GM12878 (cell line): ENCODE data around the gene HADH. TPM values are rescaled to one million over a fixed set of nuclear protein-coding genes. Genes with fewer than 3 reads are reported as not detected.
"Not testable (repeated sequence)": the region's sequence is repeated elsewhere in the genome, so short reads cannot be mapped to it uniquely, and the experiment has no call there.

Experiments used
- ATAC-seq: fragments of 200-7000 bp; cut with Tn5 transposase; 3 replicates; pipeline ENCODE4 v1.9.1; 2020; ENCODE audit warnings: mild to moderate bottlenecking, moderate library complexity
- BruUV-seq: library from RNA; stranded (reverse); fragments of 400-500 nt; replicated peaks from 2 replicates; lab custom pipeline; 2021; lab: Mats Ljungman, UMichigan
- CTCF ChIA-PET: fragments of 300-600 bp; sonication (Branson Sonifier 250); formaldehyde crosslinking; extraction: SDS; loops from one replicate; lab custom pipeline; 2021; ENCODE audit warnings: inconsistent platforms; lab: Yijun Ruan, JAX
- POLR2A ChIA-PET: fragments of 350-600 bp; formaldehyde crosslinking; extraction: SDS; loops from one replicate; lab custom pipeline; 2021; ENCODE audit warnings: inconsistent platforms; lab: Charles Lee
- RAD21 ChIA-PET: fragments of 300-600 bp; sonication (Branson Sonifier 250); formaldehyde crosslinking; loops from one replicate; lab custom pipeline; 2023; ENCODE audit warnings: antibody characterized with exemption; ENCODE audit not compliant: unreplicated experiment; lab: Charles Lee
- SMC1A ChIA-PET: fragments of 300-600 bp; sonication (Branson Sonifier 250); formaldehyde crosslinking; loops from one replicate; lab custom pipeline; 2023; ENCODE audit not compliant: unreplicated experiment, uncharacterized antibody; lab: Charles Lee
- DNase-seq: peaks from one replicate; pipeline ENCODE4 v3.0.0-alpha.2; 2011; ENCODE audit warnings: low read depth, low spot score
- FAIRE-seq: peaks from 3 replicates; lab custom pipeline; 2011; peaks lifted over from hg19 to GRCh38; lab: Jason Lieb, UNC
- H2AFZ ChIP-seq: 2 replicates; pipeline ENCODE4 v1.6.0; 2011; ENCODE audit warnings: low read depth, low read length, control low read depth; ENCODE audit not compliant: control insufficient read depth
- H3K27ac ChIP-seq: 2 replicates; pipeline ENCODE4 v1.5.1; 2011; ENCODE audit warnings: control low read depth; ENCODE audit not compliant: control insufficient read depth, insufficient read depth
- H3K27me3 ChIP-seq, 2 experiments: replicated peaks in 1 of 2; 2 replicates each; pipeline versions ENCODE4 v1.6.0 to v1.6.1; 2011; ENCODE audit warnings: low read length in 1 of 2; ENCODE audit not compliant: control insufficient read depth in 2 of 2, insufficient read depth in 2 of 2
- H3K36me3 ChIP-seq, 2 experiments: 2 replicates each; pipeline ENCODE4 v1.5.1; 2011; ENCODE audit warnings: low read length in 1 of 2; ENCODE audit not compliant: control insufficient read depth in 2 of 2, insufficient read depth in 2 of 2
- H3K4me1 ChIP-seq: 2 replicates; pipeline ENCODE4 v1.6.1; 2011; ENCODE audit warnings: mild to moderate bottlenecking, low read length, moderate library complexity, mixed read lengths; ENCODE audit not compliant: control insufficient read depth, insufficient read depth
- H3K4me2 ChIP-seq: 2 replicates; pipeline ENCODE4 v1.6.0; 2011; ENCODE audit warnings: control low read depth; ENCODE audit not compliant: control insufficient read depth, insufficient read depth
- H3K4me3 ChIP-seq: fragments of 200-600 bp; sonication (generic); 2 replicates; pipeline ENCODE4 v1.5.1; 2016
- H3K79me2 ChIP-seq: 2 replicates; pipeline ENCODE4 v1.6.0; 2011; ENCODE audit warnings: low read length; ENCODE audit not compliant: control insufficient read depth, insufficient read depth
- H3K9ac ChIP-seq: 2 replicates; pipeline ENCODE4 v1.8.0; 2011; ENCODE audit warnings: low read length, control low read depth, mixed read lengths; ENCODE audit not compliant: control insufficient read depth, insufficient read depth
- H3K9me3 ChIP-seq: replicated peaks from 3 replicates; pipeline ENCODE4 v1.5.1; 2011; ENCODE audit warnings: mild to moderate bottlenecking, low read length; ENCODE audit not compliant: control insufficient read depth, insufficient read depth
- H4K20me1 ChIP-seq: 2 replicates; pipeline ENCODE4 v1.6.0; 2011; ENCODE audit not compliant: control insufficient read depth, insufficient read depth
- BRCA1 ChIP-seq: IDR thresholded peaks from 2 replicates; pipeline ENCODE4 v1.6.1; 2011; ENCODE audit warnings: low read depth, low read length, improper control_type of control experiment
- CREM ChIP-seq: IDR thresholded peaks from 2 replicates; pipeline ENCODE4 v1.6.1; 2014; ENCODE audit warnings: antibody characterized with exemption, low read depth
- NR2C1 ChIP-seq: fragments of 450-650 bp; IDR thresholded peaks from 2 replicates; pipeline ENCODE4 v1.6.1; 2017; ENCODE audit warnings: antibody characterized with exemption, mild to moderate bottlenecking, moderate library complexity
- NR2C2 ChIP-seq: IDR thresholded peaks from 2 replicates; pipeline ENCODE4 v1.6.1; 2011; ENCODE audit warnings: borderline replicate concordance, low read depth; ENCODE audit not compliant: control insufficient read depth, insufficient read length
- PAX5 ChIP-seq: IDR thresholded peaks from 2 replicates; pipeline ENCODE4 v1.6.1; 2011; ENCODE audit warnings: low read depth, low read length, borderline replicate concordance
- SRF ChIP-seq, 2 experiments: IDR thresholded peaks; 2 replicates each; pipeline ENCODE4 v1.6.1; 2011; ENCODE audit warnings: low read depth in 2 of 2, low read length in 2 of 2, mild to moderate bottlenecking in 1 of 2, moderate library complexity in 1 of 2
- STAT1 ChIP-seq: fragments of 450-650 bp; conservative IDR thresholded peaks from 2 replicates; pipeline ENCODE4 v1.6.1; 2014; ENCODE audit warnings: antibody characterized with exemption, mild to moderate bottlenecking
- STAT3 ChIP-seq: IDR thresholded peaks from 2 replicates; pipeline ENCODE4 v1.6.1; 2011; ENCODE audit warnings: low read depth, low read length, improper control_type of control experiment
- WGBS: methylation state at CpG from one replicate; pipeline ENCODE4 v1.1.6; 2016; ENCODE audit warnings: low lambda C conversion rate; ENCODE audit not compliant: insufficient replicate concordance, insufficient coverage; ENCODE audit errors: missing lambda C conversion rate; 5-methylcytosine and 5-hydroxymethylcytosine counted together
- in situ Hi-C: fragments of 300-500 bp; cut with MboI; formaldehyde crosslinking; loops from 9 replicates; pipeline ENCODE4 v1.14.3; 2018; ENCODE audit warnings: mixed read lengths
- intact Hi-C: fragments of 100-400 bp; cut with micrococcal nuclease; formaldehyde crosslinking; loops from one replicate; pipeline ENCODE4 v1.14.2; 2022; ENCODE audit not compliant: unreplicated experiment
- polyA plus RNA-seq, 11 experiments: library from polyadenylated mRNA; depleted of rRNA in 4 of 11; unstranded in 6 of 11; stranded (reverse) in 5 of 11; fragments of >200 nt; fragmentation: Nextera tagmentation in 4 of 11; fragmentation: Illumina TruSeq in 1 of 11; extraction: Ambion mirVana in 4 of 11; extraction: Trizol in 1 of 11; gene quantifications; 1 replicate in 1 of 11; 2 replicates in 10 of 11; pipeline versions ENCODE4 v1.2.1 to v1.2.3, GENCODE V29; 2011 to 2016; ENCODE audit warnings: inconsistent platforms in 2 of 11, missing spikeins in 2 of 11, low read depth in 1 of 11
- total RNA-seq, 4 experiments: library from RNA; depleted of rRNA in 3 of 4; stranded (reverse); fragments of >200 nt in 3 of 4; fragmentation: Illumina TruSeq in 1 of 4; extraction: Trizol in 1 of 4; gene quantifications; 2 replicates each; pipeline versions ENCODE4 v1.2.1 to v1.2.3, GENCODE V29; 2013 to 2021

The HADH gene
- total and polyA plus RNA-seq, 10 of the 15 experiments (the other 5 are each of a cell fraction or from before 2014, with no cell fraction given), result 20.3 to 97.9 (median 76.6) TPM

DNA sequence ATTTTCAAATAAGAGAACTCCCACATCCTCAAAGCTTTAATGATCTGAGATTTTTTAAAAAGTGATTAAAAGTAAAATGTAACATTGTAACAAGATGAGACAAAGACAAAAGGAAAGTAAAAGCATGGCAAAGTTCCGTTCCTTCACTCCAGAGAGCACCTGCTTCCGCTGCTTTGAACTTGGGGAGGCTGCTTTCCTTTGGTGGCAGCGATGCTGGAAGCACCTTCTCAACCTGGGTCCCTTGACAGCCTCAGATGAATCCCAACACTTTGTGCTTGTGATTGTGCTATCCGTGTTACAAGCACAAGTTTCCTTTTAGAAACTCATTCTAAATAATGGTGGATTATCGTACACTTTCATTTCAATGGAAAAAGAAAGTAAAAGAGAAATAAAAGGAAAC lies 59.7 kb downstream of the HADH start:
- TF ChIP-seq SRF (IDR thresholded peaks at IDR 0.05; ENCODE audit: low read depth in 2 of 2, low read length in 2 of 2), result no peak
- TF ChIP-seq PAX5, result no peak
- TF ChIP-seq NR2C1, result no peak
- no peak for TF ChIP-seq STAT1
- no peak for TF ChIP-seq BRCA1
- no peak for TF ChIP-seq NR2C2
- no peak for TF ChIP-seq CREM
- no peak for TF ChIP-seq STAT3
- Histone ChIP-seq H4K20me1 (no peaks in the 10 kb centered on the region), H3K4me3 (no peak overlapping the region), H3K9ac (no peak overlapping the region), H3K4me1 (no peaks in the 10 kb centered on the region), H3K27ac (no peak overlapping the region), H3K27me3 (no peaks in the 10 kb centered on the region), H3K79me2 (no peaks in the 10 kb centered on the region), H3K9me3 (no peaks in the 10 kb centered on the region), H3K36me3 (no peaks in the 10 kb centered on the region), H3K4me2 (no peak overlapping the region), H2AFZ (no peak overlapping the region)
- FAIRE-seq, result no peak
- ChIA-PET POLR2A (no interaction called here), CTCF (interaction anchor here (0.6 kb wide), 1 partner anchor 558 kb away, joined by 3 read pairs; no protein-coding TSS in a partner anchor), RAD21 (no interaction called here), SMC1A (no interaction called here)
- in situ Hi-C loops (no loop called here), intact Hi-C loops (no loop called here)
- ATAC-seq, result no peak
- WGBS, result 25% methylated on average over 5 of the region's 5 CpGs
- BruUV-seq, result no TSS peak
- no peak for DNase-seq

DNA sequence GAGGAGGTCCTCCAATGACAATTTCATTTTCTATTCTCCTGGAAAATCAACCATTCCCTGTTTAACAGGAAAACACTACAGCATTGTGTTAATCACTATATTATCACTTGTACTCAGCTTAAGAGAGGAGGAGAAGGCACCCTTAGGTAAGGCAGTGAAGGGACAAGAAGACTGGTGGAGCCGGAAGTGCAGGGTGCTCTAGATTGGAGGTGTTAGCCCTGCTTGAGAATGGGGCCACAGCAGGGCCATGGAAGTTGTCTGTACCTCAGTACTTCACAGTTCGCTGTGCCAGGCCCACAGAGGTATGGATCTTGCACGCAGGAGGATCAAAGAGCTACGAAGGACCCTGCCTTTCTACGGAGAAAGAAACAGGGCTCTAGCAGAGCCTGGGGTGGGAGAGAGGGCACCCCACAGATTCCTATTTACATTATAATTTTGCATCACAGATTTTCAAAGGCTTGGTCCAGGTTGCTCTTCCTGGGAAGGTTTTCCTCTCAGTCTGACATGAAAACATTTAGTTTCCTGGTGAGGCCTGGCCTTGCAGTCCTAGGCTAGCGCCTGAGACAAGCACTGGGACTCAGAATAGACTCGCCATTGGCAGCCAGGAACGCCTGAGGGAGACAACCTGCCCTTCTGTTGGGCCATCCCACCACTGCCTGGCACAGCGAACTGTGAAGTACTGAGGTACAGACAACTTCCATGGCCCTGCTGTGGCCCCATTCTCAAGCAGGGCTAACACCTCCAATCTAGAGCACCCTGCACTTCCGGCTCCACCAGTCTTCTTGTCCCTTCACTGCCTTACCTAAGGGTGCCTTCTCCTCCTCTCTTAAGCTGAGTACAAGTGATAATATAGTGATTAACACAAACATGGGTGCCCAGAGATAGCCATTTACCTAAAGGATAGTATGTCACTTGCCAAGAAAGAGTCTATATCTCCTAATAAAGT lies 60.8 kb downstream of the HADH start:
- POLR2A ChIA-PET, SMC1A ChIA-PET, intact Hi-C loops, H2AFZ ChIP-seq, H3K27ac ChIP-seq, H3K79me2 ChIP-seq, ATAC-seq, H3K9me3 ChIP-seq, H3K4me1 ChIP-seq, H3K4me3 ChIP-seq, H3K36me3 ChIP-seq, H4K20me1 ChIP-seq, RAD21 ChIA-PET, H3K9ac ChIP-seq, H3K4me2 ChIP-seq, H3K27me3 ChIP-seq, in situ Hi-C loops, DNase-seq, BruUV-seq: not testable (repeated sequence)
- CTCF ChIA-PET, result interaction anchor here (0.6 kb wide), 1 partner anchor 557 kb away, joined by 3 read pairs; no protein-coding TSS in a partner anchor
- peak; percentile 81 for FAIRE-seq
- WGBS, result 69% methylated on average over 8 of the region's 10 CpGs
